Measurements from ENCODE around the gene KLHL36.
"Not testable (repeated sequence)": the region's sequence is repeated elsewhere in the genome, so short reads cannot be mapped to it uniquely, and the experiment has no call there.

Gene KLHL36

DNA sequence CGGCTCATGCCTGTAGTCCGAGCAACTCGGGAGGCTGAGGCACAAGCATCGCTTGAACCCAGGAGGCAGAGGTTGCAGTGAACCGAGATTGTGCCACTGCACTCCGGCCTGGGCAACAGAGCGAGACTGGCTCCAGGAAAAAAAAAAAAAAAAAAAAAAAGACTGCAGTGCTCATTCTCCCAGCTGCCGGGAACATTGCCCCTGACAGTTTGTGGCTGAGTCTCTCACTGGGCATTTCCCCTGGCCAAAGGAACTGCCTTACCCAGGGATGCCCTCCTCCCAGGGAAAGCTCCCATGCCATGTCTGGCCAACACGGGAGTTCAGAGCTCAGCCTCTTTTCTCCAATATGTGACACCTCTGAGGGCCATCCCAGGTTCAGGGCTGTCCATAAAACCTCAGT is 30.2 kb downstream of the KLHL36 start:
- Histone ChIP-seq H3K9ac (ENCODE audit: low read length in 5 of 5) (no peak overlapping the region), H3K4me3 (ENCODE audit: low read depth in 1 of 5, low read length in 5 of 5) (no peak overlapping the region), H3K27me3 (ENCODE audit: control insufficient read depth in 5 of 5, insufficient read depth in 4 of 5, low read length in 5 of 5) (peaks cover 0 to 11% (median 3%) of the 10 kb centered on the region in 5 donors), H3K4me1 (ENCODE audit: control insufficient read depth in 5 of 5, insufficient read depth in 5 of 5, low read length in 5 of 5) (no peaks in the 10 kb centered on the region), H3K27ac (ENCODE audit: low read depth, low read length) (no peak overlapping the region), H3K9me3 (ENCODE audit: control insufficient read depth in 5 of 5, low read length in 5 of 5) (no peaks in the 10 kb centered on the region), H3K36me3 (ENCODE audit: control insufficient read depth in 5 of 5, insufficient read depth in 5 of 5, low read length in 5 of 5) (no peaks in the 10 kb centered on the region)

DNA sequence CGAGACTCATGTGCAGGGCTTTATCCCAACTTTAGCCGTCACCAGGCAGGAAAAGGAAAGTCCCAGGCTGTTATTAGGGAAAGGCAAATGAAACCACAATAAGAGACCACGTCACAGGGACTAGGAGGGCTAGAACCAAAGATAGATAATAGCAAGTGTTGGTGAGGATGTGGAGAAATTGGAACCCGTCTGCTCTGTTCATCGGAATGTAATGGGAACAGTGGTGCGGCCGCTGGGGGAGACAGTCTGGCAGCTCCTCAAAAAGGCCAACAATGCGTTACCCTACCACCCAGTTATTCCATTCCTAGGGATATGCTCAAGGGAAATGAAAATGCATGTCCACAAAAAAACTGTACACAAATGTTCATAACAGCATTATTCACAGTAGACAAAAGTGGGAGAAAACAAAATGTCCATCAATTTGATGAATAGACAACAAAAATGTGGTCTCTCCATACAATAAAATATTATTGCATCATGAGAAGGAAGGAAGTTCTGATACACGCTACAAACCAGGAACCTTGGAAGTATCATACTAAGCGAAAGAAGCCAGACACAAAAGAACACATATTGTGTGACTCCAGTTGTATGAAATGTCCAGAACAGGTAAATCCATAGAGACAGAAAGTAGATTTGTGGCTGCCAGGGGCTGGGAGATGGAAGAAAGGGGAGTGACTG is 32.0 kb downstream of the KLHL36 start:
- Histone ChIP-seq H3K9me3 (ENCODE audit: control insufficient read depth in 5 of 5, low read length in 5 of 5) (no peaks in the 10 kb centered on the region), H3K4me3 (ENCODE audit: low read depth in 1 of 5, low read length in 5 of 5) (no peak overlapping the region), H3K27ac (ENCODE audit: low read depth, low read length) (no peak overlapping the region), H3K4me1 (ENCODE audit: control insufficient read depth in 5 of 5, insufficient read depth in 5 of 5, low read length in 5 of 5) (no peaks in the 10 kb centered on the region), H3K9ac (ENCODE audit: low read length in 5 of 5) (no peak overlapping the region), H3K36me3 (ENCODE audit: control insufficient read depth in 5 of 5, insufficient read depth in 5 of 5, low read length in 5 of 5) (no peaks in the 10 kb centered on the region), H3K27me3 (ENCODE audit: control insufficient read depth in 5 of 5, insufficient read depth in 4 of 5, low read length in 5 of 5) (peaks cover 3 to 11% (median 5%) of the 10 kb centered on the region in 5 donors)

DNA sequence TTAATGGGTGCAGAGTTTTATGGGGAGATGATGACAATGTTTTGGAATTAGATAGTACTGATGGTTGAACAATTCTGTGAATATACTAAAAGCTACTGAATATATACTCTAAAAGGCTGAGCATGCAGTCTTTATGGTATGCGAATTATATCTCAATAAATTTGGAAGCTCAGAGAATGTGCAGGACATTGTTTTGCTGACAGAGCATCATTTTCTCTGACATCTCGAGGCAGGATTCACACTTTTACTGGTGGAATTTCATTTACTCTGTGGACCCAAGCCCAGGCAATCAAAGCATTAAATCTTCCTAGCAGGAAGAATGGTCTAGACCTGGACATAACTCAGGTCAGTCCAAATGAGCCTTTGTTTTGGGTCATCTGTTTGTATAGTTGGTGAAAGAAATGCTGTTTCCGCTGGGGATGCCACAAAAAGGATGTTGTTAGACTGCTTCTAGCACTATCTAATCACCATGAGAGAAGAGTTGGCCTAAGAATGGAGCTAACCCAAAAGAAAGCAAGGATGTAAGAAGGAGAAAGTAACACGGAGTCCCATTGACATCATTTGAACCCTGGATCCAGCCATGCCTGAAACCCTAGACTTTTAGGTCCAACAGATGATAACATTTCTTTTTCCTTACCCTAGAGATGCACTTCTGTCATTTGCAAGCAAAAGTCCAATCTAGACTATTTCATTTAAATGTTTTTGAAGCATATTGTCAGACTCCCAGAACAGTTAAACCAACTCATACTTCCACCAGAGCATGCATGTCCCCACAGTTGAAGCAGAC is 32.7 kb downstream of the KLHL36 start:
- Histone ChIP-seq H3K9me3 (ENCODE audit: control insufficient read depth in 5 of 5, low read length in 5 of 5) (no peaks in the 10 kb centered on the region), H3K4me1 (ENCODE audit: control insufficient read depth in 5 of 5, insufficient read depth in 5 of 5, low read length in 5 of 5) (no peaks in the 10 kb centered on the region), H3K27me3 (ENCODE audit: control insufficient read depth in 5 of 5, insufficient read depth in 4 of 5, low read length in 5 of 5) (peaks cover 3 to 11% (median 5%) of the 10 kb centered on the region in 5 donors), H3K4me3 (ENCODE audit: low read depth in 1 of 5, low read length in 5 of 5) (no peak overlapping the region), H3K27ac (ENCODE audit: low read depth, low read length) (no peak overlapping the region), H3K9ac (ENCODE audit: low read length in 5 of 5) (no peak overlapping the region), H3K36me3 (ENCODE audit: control insufficient read depth in 5 of 5, insufficient read depth in 5 of 5, low read length in 5 of 5) (no peaks in the 10 kb centered on the region)

DNA sequence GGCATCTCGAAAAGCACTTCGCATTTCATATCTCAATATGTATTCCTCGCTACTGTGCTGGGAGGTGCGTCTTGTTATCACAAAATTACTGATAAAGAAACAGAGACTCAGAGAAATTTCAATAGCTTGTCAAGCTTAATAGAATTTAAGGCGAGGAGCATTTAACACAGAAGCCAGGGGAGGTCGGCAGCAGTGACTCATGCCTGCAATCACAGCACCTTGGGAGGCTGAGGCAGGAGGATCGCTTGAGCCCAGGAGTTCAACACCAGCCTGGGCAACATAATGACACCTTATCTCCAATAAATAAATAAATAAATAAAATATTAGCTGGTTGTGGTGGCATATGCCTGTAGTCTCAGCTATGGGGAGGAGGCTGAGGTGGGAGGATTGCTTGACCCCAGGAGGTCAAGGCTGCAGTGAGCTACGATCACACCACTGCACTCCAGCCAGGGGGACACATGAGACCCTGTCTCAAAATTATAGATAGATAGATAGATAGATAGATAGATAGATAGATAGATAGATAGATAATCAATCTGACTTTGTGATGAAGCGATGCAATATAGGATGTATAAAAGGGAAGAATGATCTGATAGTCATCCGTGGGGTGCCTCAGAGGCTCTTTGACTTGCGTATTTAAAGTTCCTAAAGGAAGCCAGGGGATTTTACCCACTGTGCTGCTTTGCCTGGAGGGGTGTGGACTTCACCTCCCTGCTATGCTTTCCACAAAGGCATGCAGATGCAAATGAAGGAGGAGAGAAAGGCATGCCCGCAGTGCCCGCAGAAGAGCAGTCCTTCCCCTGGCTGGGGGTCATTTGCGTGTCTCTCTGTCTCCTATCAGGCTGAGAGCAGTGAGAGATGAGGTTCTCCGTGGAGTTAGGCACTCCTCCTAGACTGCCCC is 35.6 kb downstream of the KLHL36 start:
- no peak overlapping the region for H3K9ac ChIP-seq (ENCODE audit: low read length in 5 of 5)
- no peak overlapping the region for H3K4me3 ChIP-seq (ENCODE audit: low read depth in 1 of 5, low read length in 5 of 5)
- H3K4me1 ChIP-seq (ENCODE audit: control insufficient read depth in 5 of 5, insufficient read depth in 5 of 5, low read length in 5 of 5): no peaks in the 10 kb centered on the region
- H3K27ac ChIP-seq (ENCODE audit: low read depth, low read length): no peak overlapping the region
- H3K27me3 ChIP-seq (ENCODE audit: control insufficient read depth in 5 of 5, insufficient read depth in 4 of 5, low read length in 5 of 5): peaks cover 2 to 5% (median 3%) of the 10 kb centered on the region in 5 donors
- H3K9me3 ChIP-seq (ENCODE audit: control insufficient read depth in 5 of 5, low read length in 5 of 5): no peaks in the 10 kb centered on the region
- H3K36me3 ChIP-seq (ENCODE audit: control insufficient read depth in 5 of 5, insufficient read depth in 5 of 5, low read length in 5 of 5): no peaks in the 10 kb centered on the region

DNA sequence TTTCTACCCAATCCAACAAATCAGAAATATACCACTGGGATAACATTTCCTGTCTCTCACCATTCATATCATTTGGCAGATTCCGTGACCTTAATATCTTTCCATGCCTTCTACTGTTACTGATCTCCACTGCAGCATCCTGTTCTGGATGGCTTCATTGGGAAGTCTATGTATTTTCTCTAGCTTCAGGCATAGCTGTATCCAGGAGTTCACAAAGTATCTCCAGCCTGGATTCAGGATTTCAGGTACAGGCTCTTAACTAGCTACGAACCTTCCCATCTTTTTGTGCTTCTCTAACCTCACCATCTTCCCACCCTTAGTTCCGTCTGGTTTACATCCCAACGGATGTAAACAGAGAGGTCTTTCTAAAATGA is 36.3 kb downstream of the KLHL36 start:
- H3K36me3 ChIP-seq (ENCODE audit: control insufficient read depth in 5 of 5, insufficient read depth in 5 of 5, low read length in 5 of 5): no peaks in the 10 kb centered on the region
- no peak overlapping the region for H3K4me3 ChIP-seq (ENCODE audit: low read depth in 1 of 5, low read length in 5 of 5)
- no peaks in the 10 kb centered on the region for H3K4me1 ChIP-seq (ENCODE audit: control insufficient read depth in 5 of 5, insufficient read depth in 5 of 5, low read length in 5 of 5)
- no peak overlapping the region for H3K9ac ChIP-seq (ENCODE audit: low read length in 5 of 5)
- H3K9me3 ChIP-seq (ENCODE audit: control insufficient read depth in 5 of 5, low read length in 5 of 5): no peaks in the 10 kb centered on the region
- no peak overlapping the region for H3K27ac ChIP-seq (ENCODE audit: low read depth, low read length)
- H3K27me3 ChIP-seq (ENCODE audit: control insufficient read depth in 5 of 5, insufficient read depth in 4 of 5, low read length in 5 of 5): peaks cover 2 to 5% (median 3%) of the 10 kb centered on the region in 5 donors

DNA sequence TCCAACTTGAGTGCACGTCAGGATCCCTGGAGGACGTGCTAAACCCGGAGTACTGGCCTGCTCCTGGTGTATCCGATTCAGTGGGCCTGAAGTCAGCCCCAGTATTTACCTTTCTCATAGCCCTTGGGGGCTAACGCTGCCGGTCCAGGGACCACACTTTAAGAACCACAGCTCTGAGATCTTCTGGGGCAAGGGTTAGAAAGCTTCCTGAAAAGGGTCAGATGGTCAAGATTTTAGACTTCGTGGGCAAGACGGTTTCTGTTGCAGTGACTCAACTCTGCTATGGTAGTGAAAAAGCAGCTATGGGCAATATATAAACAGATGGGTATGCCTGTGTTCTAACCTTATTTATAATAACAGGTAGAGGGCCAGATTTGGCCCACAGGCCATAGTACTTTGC is 36.9 kb downstream of the KLHL36 start:
- no peaks in the 10 kb centered on the region for H3K36me3 ChIP-seq (ENCODE audit: control insufficient read depth in 5 of 5, insufficient read depth in 5 of 5, low read length in 5 of 5)
- no peaks in the 10 kb centered on the region for H3K4me1 ChIP-seq (ENCODE audit: control insufficient read depth in 5 of 5, insufficient read depth in 5 of 5, low read length in 5 of 5)
- H3K9me3 ChIP-seq (ENCODE audit: control insufficient read depth in 5 of 5, low read length in 5 of 5): no peaks in the 10 kb centered on the region
- no peak overlapping the region for H3K9ac ChIP-seq (ENCODE audit: low read length in 5 of 5)
- no peak overlapping the region for H3K27ac ChIP-seq (ENCODE audit: low read depth, low read length)
- H3K27me3 ChIP-seq (ENCODE audit: control insufficient read depth in 5 of 5, insufficient read depth in 4 of 5, low read length in 5 of 5): peaks cover 0 to 5% (median 3%) of the 10 kb centered on the region in 5 donors
- no peak overlapping the region for H3K4me3 ChIP-seq (ENCODE audit: low read depth in 1 of 5, low read length in 5 of 5)

DNA sequence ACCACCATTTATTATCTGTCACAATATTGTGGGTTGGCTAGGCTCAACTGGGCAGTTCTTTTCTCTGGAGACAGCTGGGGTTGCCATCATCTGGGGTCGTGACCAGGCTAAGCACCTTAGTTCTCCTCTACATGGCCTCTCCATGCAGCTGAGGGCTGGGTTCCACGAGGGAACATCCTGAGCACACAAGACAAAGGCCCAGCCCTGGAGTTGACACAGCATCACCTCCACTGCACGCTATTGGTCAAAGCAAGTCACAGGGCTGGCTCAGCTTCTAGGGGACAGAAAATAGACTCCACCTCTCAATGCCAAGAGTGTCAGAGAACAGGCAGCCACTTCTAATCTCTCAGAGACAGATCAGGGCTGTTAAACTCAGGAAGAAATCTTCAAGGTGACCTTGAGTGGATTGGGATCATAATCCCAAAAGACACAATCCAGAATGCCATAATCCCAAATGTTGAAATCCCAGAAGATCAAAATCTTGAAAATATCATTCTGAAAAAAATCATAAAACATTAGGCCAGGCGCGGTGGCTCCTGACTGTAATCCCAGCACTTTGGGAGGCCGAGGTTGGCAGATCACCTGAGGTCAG is 38.5 kb downstream of the KLHL36 start:
- H3K4me1 ChIP-seq (ENCODE audit: control insufficient read depth in 5 of 5, insufficient read depth in 5 of 5, low read length in 5 of 5): no peaks in the 10 kb centered on the region
- no peak overlapping the region for H3K27ac ChIP-seq (ENCODE audit: low read depth, low read length)
- H3K4me3 ChIP-seq (ENCODE audit: low read depth in 1 of 5, low read length in 5 of 5): no peak overlapping the region
- no peak overlapping the region for H3K9ac ChIP-seq (ENCODE audit: low read length in 5 of 5)
- peaks cover 0 to 5% (median 3%) of the 10 kb centered on the region in 5 donors for H3K27me3 ChIP-seq (ENCODE audit: control insufficient read depth in 5 of 5, insufficient read depth in 4 of 5, low read length in 5 of 5)
- H3K9me3 ChIP-seq (ENCODE audit: control insufficient read depth in 5 of 5, low read length in 5 of 5): no peaks in the 10 kb centered on the region
- H3K36me3 ChIP-seq (ENCODE audit: control insufficient read depth in 5 of 5, insufficient read depth in 5 of 5, low read length in 5 of 5): no peaks in the 10 kb centered on the region

DNA sequence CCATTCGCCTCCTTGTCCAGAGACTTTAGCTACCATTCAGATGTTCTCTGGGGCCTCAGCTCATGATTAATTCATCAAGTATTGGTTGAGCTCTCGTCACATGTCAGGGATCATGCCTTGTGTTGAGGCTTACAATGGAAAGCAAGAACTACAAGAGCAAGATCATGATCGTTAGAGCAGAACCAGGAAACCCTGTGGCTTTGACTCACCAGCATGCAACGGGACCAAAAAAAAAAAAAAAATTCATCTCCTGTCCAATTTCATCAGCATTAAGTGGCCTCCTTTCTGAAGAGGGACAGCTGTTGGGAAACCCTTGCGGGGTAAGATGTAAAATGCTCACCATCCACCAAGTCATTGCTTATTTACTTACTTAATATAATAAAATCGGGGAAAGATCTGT is 39.4 kb downstream of the KLHL36 start:
- H3K27ac ChIP-seq (ENCODE audit: low read depth, low read length): no peak overlapping the region
- no peaks in the 10 kb centered on the region for H3K36me3 ChIP-seq (ENCODE audit: control insufficient read depth in 5 of 5, insufficient read depth in 5 of 5, low read length in 5 of 5)
- H3K4me3 ChIP-seq (ENCODE audit: low read depth in 1 of 5, low read length in 5 of 5): no peak overlapping the region
- peaks cover 0 to 5% (median 3%) of the 10 kb centered on the region in 5 donors for H3K27me3 ChIP-seq (ENCODE audit: control insufficient read depth in 5 of 5, insufficient read depth in 4 of 5, low read length in 5 of 5)
- no peak overlapping the region for H3K9ac ChIP-seq (ENCODE audit: low read length in 5 of 5)
- no peaks in the 10 kb centered on the region for H3K9me3 ChIP-seq (ENCODE audit: control insufficient read depth in 5 of 5, low read length in 5 of 5)
- peaks cover 0 to 3% (median 0%) of the 10 kb centered on the region in 5 donors for H3K4me1 ChIP-seq (ENCODE audit: control insufficient read depth in 5 of 5, insufficient read depth in 5 of 5, low read length in 5 of 5)

DNA sequence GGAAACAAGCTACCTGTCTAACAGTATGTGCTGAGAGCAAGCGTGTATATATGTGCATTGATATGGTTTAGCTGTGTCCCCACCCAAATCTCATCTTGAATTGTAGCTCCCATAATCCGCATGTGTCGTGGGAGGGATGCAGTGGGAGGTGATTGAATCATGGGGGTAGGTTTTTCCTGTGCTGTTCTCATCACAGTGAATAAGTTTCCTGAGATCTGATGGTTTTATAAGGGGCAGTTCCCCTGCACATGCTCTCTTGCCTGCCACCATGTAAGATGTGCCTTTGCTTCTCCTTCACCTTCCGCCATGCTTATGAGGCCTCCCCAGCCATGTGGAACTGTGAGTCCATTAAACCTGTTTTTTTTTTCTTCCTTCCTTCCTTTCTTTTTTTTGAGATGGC is 39.9 kb downstream of the KLHL36 start:
- H3K9me3 ChIP-seq (ENCODE audit: control insufficient read depth in 5 of 5, low read length in 5 of 5); H3K27me3 ChIP-seq (ENCODE audit: control insufficient read depth in 5 of 5, insufficient read depth in 4 of 5, low read length in 5 of 5); H3K4me1 ChIP-seq (ENCODE audit: control insufficient read depth in 5 of 5, insufficient read depth in 5 of 5, low read length in 5 of 5): not testable (repeated sequence)

More for the DNA sequence above, 39.9 kb downstream of the KLHL36 start:
- H3K27ac ChIP-seq (ENCODE audit: low read depth, low read length); H3K36me3 ChIP-seq (ENCODE audit: control insufficient read depth in 5 of 5, insufficient read depth in 5 of 5, low read length in 5 of 5); H3K9ac ChIP-seq (ENCODE audit: low read length in 5 of 5); H3K4me3 ChIP-seq (ENCODE audit: low read depth in 1 of 5, low read length in 5 of 5): not testable (repeated sequence)
